ENCODE measurements around the gene PLS1.

Gene PLS1

GRCh38 chr3:142595141-142595540 lies 1.1 kb upstream of the PLS1 start:
- no peak for TF ChIP-seq CTCF (IDR thresholded peaks at IDR 0.05)

- no peak for TF ChIP-seq CTCF (IDR thresholded peaks at IDR 0.05)
Observed at GRCh38 chr3:142595581-142595950, 627 bp upstream of the PLS1 start.

- TF ChIP-seq CTCF (IDR thresholded peaks at IDR 0.05), result no peak
Observed at GRCh38 chr3:142596726-142597088, 514 bp downstream of the PLS1 start.

GRCh38 chr3:142597906-142598305 lies 1.7 kb downstream of the PLS1 start:
- no peak for TF ChIP-seq CTCF (IDR thresholded peaks at IDR 0.05)

GRCh38 chr3:142601713-142602112 lies 5.5 kb downstream of the PLS1 start:
- no peak for TF ChIP-seq CTCF (IDR thresholded peaks at IDR 0.05)

GRCh38 chr3:142602619-142603385 lies 6.6 kb downstream of the PLS1 start:
- TF ChIP-seq CTCF (IDR thresholded peaks at IDR 0.05), result no peak

- no peak for TF ChIP-seq CTCF (IDR thresholded peaks at IDR 0.05)
Observed at GRCh38 chr3:142604940-142605339, 8.7 kb downstream of the PLS1 start.

GRCh38 chr3:142608631-142609030 lies 12.4 kb downstream of the PLS1 start:
- TF ChIP-seq CTCF (IDR thresholded peaks at IDR 0.05), result no peak
